Panc1 (cell line): ENCODE data around the gene AGBL1.

Source experiments
- POLR2AphosphoS5 ChIP-seq: IDR thresholded peaks from 2 replicates; pipeline ENCODE4 v1.6.1; 2012; ENCODE audit warnings: mild to moderate bottlenecking, low read depth, low read length, moderate library complexity
- REST ChIP-seq, 2 experiments: IDR thresholded peaks; 2 replicates each; pipeline ENCODE4 v1.6.1; 2011 to 2012; ENCODE audit warnings: low read depth in 2 of 2, control low read depth in 1 of 2, low read length in 1 of 2, mild to moderate bottlenecking in 1 of 2, moderate library complexity in 1 of 2; ENCODE audit not compliant: insufficient read depth in 1 of 2
- SIN3A ChIP-seq: IDR thresholded peaks from 2 replicates; pipeline ENCODE4 v1.6.1; 2012; ENCODE audit warnings: low read depth, mild to moderate bottlenecking, low read length, moderate library complexity, borderline replicate concordance; ENCODE audit not compliant: insufficient read depth
- TF ChIP-seq, protein P1 (sequence below): fragments of 450-650 bp; IDR thresholded peaks from 2 replicates; pipeline ENCODE4 v1.5.1; 2017; ENCODE audit warnings: mild to moderate bottlenecking

- TF ChIP-seq, protein P1, sequence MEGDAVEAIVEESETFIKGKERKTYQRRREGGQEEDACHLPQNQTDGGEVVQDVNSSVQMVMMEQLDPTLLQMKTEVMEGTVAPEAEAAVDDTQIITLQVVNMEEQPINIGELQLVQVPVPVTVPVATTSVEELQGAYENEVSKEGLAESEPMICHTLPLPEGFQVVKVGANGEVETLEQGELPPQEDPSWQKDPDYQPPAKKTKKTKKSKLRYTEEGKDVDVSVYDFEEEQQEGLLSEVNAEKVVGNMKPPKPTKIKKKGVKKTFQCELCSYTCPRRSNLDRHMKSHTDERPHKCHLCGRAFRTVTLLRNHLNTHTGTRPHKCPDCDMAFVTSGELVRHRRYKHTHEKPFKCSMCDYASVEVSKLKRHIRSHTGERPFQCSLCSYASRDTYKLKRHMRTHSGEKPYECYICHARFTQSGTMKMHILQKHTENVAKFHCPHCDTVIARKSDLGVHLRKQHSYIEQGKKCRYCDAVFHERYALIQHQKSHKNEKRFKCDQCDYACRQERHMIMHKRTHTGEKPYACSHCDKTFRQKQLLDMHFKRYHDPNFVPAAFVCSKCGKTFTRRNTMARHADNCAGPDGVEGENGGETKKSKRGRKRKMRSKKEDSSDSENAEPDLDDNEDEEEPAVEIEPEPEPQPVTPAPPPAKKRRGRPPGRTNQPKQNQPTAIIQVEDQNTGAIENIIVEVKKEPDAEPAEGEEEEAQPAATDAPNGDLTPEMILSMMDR = no peak
- TF ChIP-seq POLR2AphosphoS5 (no peak), SIN3A (no peak), REST (IDR thresholded peaks at IDR 0.05; ENCODE audit: insufficient read depth in 1 of 2, low read depth in 2 of 2, low read length in 1 of 2) (no peak)
These were observed 621.9 kb downstream of the AGBL1 start for GRCh38 chr15:86701611-86701963.
